ENCODE data around the gene CYBRD1.

GRCh38 chr2:171520471-171520870 is 1.8 kb upstream of the CYBRD1 start:
- TF ChIP-seq CTCF (IDR thresholded peaks at IDR 0.05): no peak
- TF ChIP-seq POLR2A (IDR thresholded peaks at IDR 0.05): no peak
- TF ChIP-seq POLR2AphosphoS5 (IDR thresholded peaks at IDR 0.05): no peak
